Measurements from ENCODE around the gene RNPEPL1. TPM values are rescaled to one million over a fixed set of nuclear protein-coding genes. Genes with fewer than 3 reads are reported as not detected.

The RNPEPL1 gene
- total RNA-seq, 1 donor from 2014 or later: 22.7 TPM

DNA sequence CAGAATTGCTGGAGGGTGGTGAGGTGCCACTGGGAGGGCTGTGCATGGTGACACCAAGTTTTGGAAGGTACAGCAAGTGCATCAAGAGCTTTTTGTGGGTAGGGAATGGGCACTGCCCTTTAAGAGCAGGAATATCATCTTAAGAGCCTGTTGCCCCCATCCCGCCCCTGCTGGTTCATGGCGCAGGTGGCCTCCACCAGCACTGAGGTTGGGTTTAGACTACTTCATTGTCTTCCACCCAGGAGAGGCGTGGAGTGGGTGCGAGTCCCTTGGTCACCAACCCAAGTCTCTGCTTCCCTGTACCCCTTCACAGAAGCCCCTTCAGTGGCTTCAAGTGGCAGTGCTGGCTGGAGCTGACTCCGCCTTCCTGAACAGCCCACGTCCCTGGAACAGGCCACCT lies 7.8 kb downstream of the RNPEPL1 start:
- no peak for TF ChIP-seq EZH2 (IDR thresholded peaks at IDR 0.05; ENCODE audit: insufficient read depth, low read length)
- TF ChIP-seq, protein P1, sequence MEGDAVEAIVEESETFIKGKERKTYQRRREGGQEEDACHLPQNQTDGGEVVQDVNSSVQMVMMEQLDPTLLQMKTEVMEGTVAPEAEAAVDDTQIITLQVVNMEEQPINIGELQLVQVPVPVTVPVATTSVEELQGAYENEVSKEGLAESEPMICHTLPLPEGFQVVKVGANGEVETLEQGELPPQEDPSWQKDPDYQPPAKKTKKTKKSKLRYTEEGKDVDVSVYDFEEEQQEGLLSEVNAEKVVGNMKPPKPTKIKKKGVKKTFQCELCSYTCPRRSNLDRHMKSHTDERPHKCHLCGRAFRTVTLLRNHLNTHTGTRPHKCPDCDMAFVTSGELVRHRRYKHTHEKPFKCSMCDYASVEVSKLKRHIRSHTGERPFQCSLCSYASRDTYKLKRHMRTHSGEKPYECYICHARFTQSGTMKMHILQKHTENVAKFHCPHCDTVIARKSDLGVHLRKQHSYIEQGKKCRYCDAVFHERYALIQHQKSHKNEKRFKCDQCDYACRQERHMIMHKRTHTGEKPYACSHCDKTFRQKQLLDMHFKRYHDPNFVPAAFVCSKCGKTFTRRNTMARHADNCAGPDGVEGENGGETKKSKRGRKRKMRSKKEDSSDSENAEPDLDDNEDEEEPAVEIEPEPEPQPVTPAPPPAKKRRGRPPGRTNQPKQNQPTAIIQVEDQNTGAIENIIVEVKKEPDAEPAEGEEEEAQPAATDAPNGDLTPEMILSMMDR (IDR thresholded peaks at IDR 0.05; ENCODE audit: insufficient read depth, low read depth, low read length): no peak
- Histone ChIP-seq H3K36me3 (ENCODE audit: insufficient read depth, low read length) (no peaks in the 10 kb centered on the region), H4K20me1 (ENCODE audit: insufficient read depth, low read length) (peaks cover 29% of the 10 kb centered on the region), H3K79me2 (ENCODE audit: insufficient read depth, low read length) (peaks cover 4% of the 10 kb centered on the region), H3K27me3 (ENCODE audit: insufficient read depth, low read length) (no peaks in the 10 kb centered on the region), H2AFZ (ENCODE audit: low read depth, low read length) (no peak overlapping the region), H3K27ac (ENCODE audit: low read depth, low read length) (no peak overlapping the region), H3K4me3 (ENCODE audit: insufficient read depth, low read depth, low read length) (no peak overlapping the region), H3K9me3 (ENCODE audit: insufficient read depth, low read depth, low read length) (no peaks in the 10 kb centered on the region), H3K9ac (ENCODE audit: low read length) (no peak overlapping the region), H3K4me1 (ENCODE audit: insufficient read depth, low read length) (peaks cover 12% of the 10 kb centered on the region), H3K4me2 (ENCODE audit: low read length) (no peak overlapping the region)
- no peak for DNase-seq (ENCODE audit: low read depth)
- Mint-ChIP-seq H3K27me3 (ENCODE audit: low read depth, unreplicated experiment) (no peaks in the 10 kb centered on the region), H3K27ac (ENCODE audit: unreplicated experiment) (no peak overlapping the region), H3K36me3 (ENCODE audit: low read depth, unreplicated experiment) (peaks cover 4% of the 10 kb centered on the region), H3K4me3 (ENCODE audit: unreplicated experiment) (no peak overlapping the region), H3K4me1 (ENCODE audit: low read depth, unreplicated experiment) (peaks cover 12% of the 10 kb centered on the region), H3K9me3 (ENCODE audit: unreplicated experiment) (no peaks in the 10 kb centered on the region)
- no peak for FAIRE-seq

DNA sequence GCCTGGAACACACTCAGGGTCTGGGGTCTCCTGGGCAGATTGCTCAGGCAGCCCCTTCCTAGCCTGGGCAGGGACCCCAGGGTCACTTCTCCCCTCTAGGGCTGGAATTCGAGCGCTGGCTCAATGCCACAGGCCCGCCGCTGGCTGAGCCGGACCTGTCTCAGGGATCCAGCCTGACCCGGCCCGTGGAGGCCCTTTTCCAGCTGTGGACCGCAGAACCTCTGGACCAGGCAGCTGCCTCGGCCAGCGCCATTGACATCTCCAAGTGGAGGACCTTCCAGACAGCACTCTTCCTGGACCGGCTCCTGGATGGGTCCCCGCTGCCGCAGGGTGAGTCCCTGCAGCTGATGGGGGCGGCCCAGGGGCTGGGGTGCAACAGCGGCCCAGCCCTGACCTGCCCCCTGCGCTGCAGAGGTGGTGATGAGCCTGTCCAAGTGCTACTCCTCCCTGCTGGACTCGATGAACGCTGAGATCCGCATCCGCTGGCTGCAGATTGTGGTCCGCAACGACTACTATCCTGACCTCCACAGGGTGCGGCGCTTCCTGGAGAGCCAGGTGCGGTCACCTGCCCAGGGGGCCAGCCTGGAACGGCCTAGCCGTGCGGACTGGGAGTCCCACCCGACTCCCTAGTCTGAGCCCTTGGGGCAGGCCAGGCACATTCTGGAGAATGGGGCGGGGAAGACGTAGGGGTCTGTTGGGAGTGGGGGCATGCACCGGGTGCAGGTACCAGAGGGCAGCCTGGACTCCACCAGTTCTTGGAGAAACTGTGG lies 8.3 kb downstream of the RNPEPL1 start:
- no peak overlapping the region for H2AFZ ChIP-seq (ENCODE audit: low read depth, low read length)
- no peaks in the 10 kb centered on the region for H3K27me3 ChIP-seq (ENCODE audit: insufficient read depth, low read length)
- Mint-ChIP-seq H3K27me3 (ENCODE audit: low read depth, unreplicated experiment) (no peaks in the 10 kb centered on the region), H3K4me3 (ENCODE audit: unreplicated experiment) (no peak overlapping the region), H3K27ac (ENCODE audit: unreplicated experiment) (no peak overlapping the region), H3K36me3 (ENCODE audit: low read depth, unreplicated experiment) (peaks cover 5% of the 10 kb centered on the region), H3K9me3 (ENCODE audit: unreplicated experiment) (no peaks in the 10 kb centered on the region), H3K4me1 (ENCODE audit: low read depth, unreplicated experiment) (peaks cover 12% of the 10 kb centered on the region)
- no peak overlapping the region for H3K4me3 ChIP-seq (ENCODE audit: insufficient read depth, low read depth, low read length)
- no peak for DNase-seq (ENCODE audit: low read depth)
- H3K4me2 ChIP-seq (ENCODE audit: low read length): no peak overlapping the region
- H3K4me1 ChIP-seq (ENCODE audit: insufficient read depth, low read length): peaks cover 12% of the 10 kb centered on the region
- peaks cover 30% of the 10 kb centered on the region for H4K20me1 ChIP-seq (ENCODE audit: insufficient read depth, low read length)
- FAIRE-seq: no peak
- peaks cover 7% of the 10 kb centered on the region for H3K79me2 ChIP-seq (ENCODE audit: insufficient read depth, low read length)
- TF ChIP-seq EZH2 (IDR thresholded peaks at IDR 0.05; ENCODE audit: insufficient read depth, low read length): no peak
- TF ChIP-seq, protein P1 (IDR thresholded peaks at IDR 0.05; ENCODE audit: insufficient read depth, low read depth, low read length): no peak
- no peaks in the 10 kb centered on the region for H3K9me3 ChIP-seq (ENCODE audit: insufficient read depth, low read depth, low read length)
- no peak overlapping the region for H3K9ac ChIP-seq (ENCODE audit: low read length)
- H3K36me3 ChIP-seq (ENCODE audit: insufficient read depth, low read length): no peaks in the 10 kb centered on the region
- no peak overlapping the region for H3K27ac ChIP-seq (ENCODE audit: low read depth, low read length)
